GM10266 (cell line): ENCODE measurements around the gene PPP4C.
A peak's percentile ranks its signal among the peaks of the same experiment; 100 is the strongest.

Source experiments
- DNase-seq: peaks from one replicate; pipeline ENCODE4 v3.0.0; 2012; ENCODE audit errors: extremely low spot score
- TF ChIP-seq, protein P1 (sequence below): IDR thresholded peaks from 2 replicates; pipeline ENCODE4 v1.5.1; 2012; ENCODE audit warnings: mild to moderate bottlenecking, low read depth; ENCODE audit not compliant: control insufficient read depth, insufficient read depth; ENCODE audit errors: missing control alignments

Gene PPP4C

DNA sequence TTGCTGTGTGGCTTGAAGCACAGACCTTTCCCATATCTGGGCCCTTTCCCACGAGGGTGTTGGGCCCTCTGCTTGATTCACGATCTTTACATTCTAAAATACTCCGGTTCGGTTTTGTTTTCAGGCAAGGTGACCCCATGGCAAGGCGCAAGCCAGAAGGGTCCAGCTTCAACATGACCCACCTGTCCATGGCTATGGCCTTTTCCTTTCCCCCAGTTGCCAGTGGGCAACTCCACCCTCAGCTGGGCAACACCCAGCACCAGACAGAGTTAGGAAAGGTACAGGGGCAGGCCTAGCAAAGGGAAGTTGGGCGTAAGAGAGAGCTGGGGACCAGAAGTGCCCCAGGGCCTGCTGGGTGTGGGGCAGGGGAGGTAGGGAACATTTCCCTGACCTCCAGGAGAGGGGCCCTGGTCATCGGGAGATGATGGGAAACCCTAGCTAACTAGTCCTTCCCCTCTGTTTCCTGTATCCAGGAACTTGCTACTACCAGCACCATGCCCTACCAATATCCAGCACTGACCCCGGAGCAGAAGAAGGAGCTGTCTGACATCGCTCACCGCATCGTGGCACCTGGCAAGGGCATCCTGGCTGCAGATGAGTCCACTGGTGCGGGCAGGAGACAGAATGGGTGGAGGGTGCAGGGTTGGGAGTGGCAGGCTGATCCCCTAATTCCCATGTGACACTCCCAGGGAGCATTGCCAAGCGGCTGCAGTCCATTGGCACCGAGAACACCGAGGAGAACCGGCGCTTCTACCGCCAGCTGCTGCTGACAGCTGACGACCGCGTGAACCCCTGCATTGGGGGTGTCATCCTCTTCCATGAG is 8.8 kb upstream of the PPP4C start:
- no peak for DNase-seq

GRCh38 chr16:30067584-30067916 is 8.2 kb upstream of the PPP4C start:
- TF ChIP-seq, protein P1, sequence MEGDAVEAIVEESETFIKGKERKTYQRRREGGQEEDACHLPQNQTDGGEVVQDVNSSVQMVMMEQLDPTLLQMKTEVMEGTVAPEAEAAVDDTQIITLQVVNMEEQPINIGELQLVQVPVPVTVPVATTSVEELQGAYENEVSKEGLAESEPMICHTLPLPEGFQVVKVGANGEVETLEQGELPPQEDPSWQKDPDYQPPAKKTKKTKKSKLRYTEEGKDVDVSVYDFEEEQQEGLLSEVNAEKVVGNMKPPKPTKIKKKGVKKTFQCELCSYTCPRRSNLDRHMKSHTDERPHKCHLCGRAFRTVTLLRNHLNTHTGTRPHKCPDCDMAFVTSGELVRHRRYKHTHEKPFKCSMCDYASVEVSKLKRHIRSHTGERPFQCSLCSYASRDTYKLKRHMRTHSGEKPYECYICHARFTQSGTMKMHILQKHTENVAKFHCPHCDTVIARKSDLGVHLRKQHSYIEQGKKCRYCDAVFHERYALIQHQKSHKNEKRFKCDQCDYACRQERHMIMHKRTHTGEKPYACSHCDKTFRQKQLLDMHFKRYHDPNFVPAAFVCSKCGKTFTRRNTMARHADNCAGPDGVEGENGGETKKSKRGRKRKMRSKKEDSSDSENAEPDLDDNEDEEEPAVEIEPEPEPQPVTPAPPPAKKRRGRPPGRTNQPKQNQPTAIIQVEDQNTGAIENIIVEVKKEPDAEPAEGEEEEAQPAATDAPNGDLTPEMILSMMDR, result no peak
- no peak for DNase-seq

More for the DNA sequence above, 8.8 kb upstream of the PPP4C start:
- TF ChIP-seq, protein P1, result no peak

GRCh38 chr16:30068333-30068732 is 7.5 kb upstream of the PPP4C start:
- TF ChIP-seq, protein P1, result no peak

DNA sequence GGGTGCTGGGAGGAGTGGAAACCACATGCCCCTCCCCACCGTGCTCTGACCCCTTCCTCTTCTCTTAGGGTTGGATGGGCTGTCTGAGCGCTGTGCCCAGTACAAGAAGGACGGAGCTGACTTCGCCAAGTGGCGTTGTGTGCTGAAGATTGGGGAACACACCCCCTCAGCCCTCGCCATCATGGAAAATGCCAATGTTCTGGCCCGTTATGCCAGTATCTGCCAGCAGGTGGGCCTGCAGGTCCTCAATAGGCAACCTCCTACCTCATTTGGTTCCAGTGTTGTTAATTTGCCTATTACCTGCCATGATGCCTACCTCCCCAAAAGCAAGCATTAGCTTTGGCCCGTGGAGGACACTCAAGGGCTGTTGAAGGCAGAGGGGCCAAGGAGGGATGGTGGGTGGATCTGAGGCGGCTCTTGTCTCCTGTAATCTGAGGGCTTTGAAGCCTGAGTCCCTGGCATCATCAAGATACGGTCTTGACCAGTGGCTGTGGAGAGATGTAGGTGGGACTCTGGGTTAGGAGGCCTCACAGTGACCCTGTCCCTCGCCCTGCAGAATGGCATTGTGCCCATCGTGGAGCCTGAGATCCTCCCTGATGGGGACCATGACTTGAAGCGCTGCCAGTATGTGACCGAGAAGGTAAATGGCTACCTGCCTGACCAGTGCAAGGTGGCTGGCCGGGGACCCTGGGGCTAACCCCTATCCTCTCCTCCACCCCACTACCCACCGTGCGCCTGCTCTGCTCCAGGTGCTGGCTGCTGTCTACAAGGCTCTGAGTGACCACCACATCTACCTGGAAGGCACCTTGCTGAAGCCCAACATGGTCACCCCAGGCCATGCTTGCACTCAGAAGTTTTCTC is 6.8 kb upstream of the PPP4C start:
- no peak for DNase-seq
- TF ChIP-seq, protein P1, result peak; percentile 15

More at GRCh38 chr16:30068333-30068732, 7.5 kb upstream of the PPP4C start:
- no peak for DNase-seq

DNA sequence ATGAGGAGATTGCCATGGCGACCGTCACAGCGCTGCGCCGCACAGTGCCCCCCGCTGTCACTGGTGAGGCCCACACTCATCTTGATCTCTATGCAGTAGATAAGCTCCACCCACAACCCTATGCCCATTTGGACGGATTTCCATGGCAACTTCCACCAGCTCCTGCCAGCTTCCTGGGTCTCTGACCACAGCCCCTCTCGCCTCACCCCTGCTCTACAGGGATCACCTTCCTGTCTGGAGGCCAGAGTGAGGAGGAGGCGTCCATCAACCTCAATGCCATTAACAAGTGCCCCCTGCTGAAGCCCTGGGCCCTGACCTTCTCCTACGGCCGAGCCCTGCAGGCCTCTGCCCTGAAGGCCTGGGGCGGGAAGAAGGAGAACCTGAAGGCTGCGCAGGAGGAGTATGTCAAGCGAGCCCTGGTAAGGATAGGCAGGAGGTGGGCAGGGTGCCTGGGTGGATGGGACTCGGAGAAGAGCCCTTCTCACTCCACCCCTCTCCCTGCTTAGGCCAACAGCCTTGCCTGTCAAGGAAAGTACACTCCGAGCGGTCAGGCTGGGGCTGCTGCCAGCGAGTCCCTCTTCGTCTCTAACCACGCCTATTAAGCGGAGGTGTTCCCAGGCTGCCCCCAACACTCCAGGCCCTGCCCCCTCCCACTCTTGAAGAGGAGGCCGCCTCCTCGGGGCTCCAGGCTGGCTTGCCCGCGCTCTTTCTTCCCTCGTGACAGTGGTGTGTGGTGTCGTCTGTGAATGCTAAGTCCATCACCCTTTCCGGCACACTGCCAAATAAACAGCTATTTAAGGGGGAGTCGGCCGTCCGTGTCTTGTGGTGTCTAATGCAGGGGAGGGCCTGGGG is 6.0 kb upstream of the PPP4C start:
- DNase-seq, result no peak

DNA sequence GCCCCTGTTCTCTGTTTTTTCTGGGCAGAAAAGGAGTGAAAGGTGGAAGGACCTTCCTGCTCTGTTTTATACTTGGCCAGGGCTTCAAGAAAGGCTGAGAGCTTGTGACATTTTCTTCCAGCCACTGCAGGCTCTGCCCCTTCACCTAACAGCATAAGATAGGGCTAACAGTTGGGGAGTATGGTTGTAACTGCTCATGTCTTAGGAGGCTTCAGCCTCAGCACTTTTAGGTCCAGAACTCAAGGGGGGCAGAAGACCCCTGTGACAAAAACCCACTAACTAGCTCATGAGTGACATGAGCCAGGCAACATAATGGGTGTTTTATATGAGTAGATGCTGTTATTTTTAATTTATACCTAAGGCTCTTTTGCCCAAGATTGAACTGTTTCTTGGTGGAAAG is 5.3 kb upstream of the PPP4C start:
- TF ChIP-seq, protein P1, result no peak
- DNase-seq, result no peak

More for the DNA sequence above, 6.0 kb upstream of the PPP4C start:
- TF ChIP-seq, protein P1, result no peak
